RPMI8226 (cell line): Measurements from ENCODE around the gene IFRD2.
"Not testable (repeated sequence)": the region's sequence is repeated elsewhere in the genome, so short reads cannot be mapped to it uniquely, and the experiment has no call there.

Experiments used
- DNase-seq: peaks from one replicate; pipeline ENCODE4 v3.0.0-alpha.2; 2015

IFRD2 gene

GRCh38 chr3:50324351-50325112 lies 32.3 kb upstream of the IFRD2 start:
- DNase-seq = peak; percentile 72

DNA sequence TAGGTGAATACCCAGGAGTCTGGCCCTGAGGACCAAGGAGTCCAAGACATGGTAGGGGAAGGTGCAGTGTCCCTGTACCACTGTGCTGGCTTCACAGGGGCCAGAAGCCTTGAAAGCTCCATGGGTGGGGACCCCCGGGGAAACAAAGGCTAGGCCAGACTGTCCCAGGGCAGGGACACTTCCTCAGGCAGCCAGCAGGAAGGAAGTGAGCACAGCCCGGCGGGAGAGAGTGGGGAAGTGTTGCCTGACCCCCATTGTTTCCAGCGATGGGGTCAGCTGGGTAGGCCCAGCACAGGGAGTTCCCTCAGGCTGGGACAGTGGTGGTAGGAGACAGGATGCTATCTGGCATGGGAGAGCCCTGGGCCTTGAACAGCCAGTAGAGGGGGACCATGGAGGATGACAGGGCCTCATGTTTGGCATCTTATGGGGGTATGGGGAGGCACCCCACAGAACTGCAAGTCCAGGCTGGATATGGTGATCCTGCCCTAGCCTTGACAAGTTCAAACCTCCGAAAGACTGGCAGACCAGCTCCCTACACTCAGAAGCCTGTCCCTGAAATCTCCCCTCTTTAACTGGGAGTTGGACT lies 31.5 kb upstream of the IFRD2 start:
- DNase-seq = no peak

GRCh38 chr3:50323092-50323600 lies 30.9 kb upstream of the IFRD2 start:
- DNase-seq = no peak

DNA sequence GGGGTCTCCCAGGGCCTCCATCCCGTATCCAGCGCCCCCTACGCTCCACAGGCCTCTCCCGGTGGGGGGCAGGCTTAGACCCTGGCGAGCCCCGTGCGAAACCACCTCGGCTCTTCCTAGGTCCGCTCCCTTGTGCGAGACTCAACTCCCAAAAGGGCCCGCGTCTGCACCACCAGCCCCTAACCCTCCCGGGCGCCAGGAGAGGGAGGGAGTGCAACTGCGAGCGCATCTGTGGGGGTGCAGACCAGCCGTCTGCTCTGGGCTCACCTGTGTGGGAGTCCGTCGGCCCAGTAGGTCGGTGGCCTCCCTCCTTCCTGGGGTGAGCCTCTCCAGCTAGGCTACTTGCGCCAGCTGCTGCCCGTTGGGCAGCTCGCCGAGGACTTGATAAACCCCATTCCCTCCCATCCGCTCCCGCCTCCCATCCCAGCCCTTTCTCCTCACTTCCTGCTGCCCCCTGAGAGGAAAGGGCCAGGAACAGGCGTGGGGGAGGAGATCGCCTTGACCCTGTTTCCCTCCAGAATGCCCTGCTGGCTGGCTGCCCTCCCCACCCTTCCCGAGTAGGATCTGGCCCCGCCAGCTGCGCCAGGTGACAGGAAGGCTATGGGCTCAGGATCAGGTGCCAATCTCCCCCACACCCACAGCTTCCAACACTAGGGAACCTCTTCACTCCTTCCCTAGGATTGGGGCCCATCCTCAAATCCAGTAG lies 30.3 kb upstream of the IFRD2 start, which contains the start of gene HYAL2:
Gene HYAL2 (minus strand): TSS at position 360 of the 706 bp plus-strand sequence. CDS start 2,256 bp downstream, outside the sequence.
- DNase-seq = no peak

GRCh38 chr3:50322115-50322385 lies 29.8 kb upstream of the IFRD2 start:
- DNase-seq = no peak

- peak; percentile 92 for DNase-seq
Observed at GRCh38 chr3:50321336-50322114, 29.3 kb upstream of the IFRD2 start.

DNA sequence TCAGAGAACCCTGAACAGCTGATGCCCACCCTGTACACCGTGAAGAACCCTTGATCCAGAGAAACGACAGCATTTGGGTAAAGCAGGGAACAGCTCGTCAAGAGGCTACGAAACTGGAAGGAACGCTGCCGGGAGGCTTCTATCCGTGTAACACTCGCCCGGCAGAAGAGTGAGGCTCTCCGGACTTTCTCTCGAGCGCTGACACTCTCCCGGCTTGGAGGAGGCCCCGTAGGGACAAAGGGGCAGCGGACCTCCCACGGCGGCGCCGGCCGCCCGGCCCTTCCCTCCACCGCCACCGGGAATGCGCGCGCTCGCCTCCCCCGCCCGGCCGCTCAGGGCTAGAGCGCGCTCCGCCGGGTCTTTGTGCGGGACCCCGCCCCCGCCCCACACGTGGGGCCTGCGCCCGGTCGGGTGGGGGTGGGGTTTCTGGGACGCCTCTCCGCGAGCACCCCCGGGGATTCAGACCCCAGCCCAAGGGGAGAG lies 28.7 kb upstream of the IFRD2 start:
- peak; percentile 84 for DNase-seq

GRCh38 chr3:50319894-50320625 lies 27.8 kb upstream of the IFRD2 start:
- DNase-seq = no peak

DNA sequence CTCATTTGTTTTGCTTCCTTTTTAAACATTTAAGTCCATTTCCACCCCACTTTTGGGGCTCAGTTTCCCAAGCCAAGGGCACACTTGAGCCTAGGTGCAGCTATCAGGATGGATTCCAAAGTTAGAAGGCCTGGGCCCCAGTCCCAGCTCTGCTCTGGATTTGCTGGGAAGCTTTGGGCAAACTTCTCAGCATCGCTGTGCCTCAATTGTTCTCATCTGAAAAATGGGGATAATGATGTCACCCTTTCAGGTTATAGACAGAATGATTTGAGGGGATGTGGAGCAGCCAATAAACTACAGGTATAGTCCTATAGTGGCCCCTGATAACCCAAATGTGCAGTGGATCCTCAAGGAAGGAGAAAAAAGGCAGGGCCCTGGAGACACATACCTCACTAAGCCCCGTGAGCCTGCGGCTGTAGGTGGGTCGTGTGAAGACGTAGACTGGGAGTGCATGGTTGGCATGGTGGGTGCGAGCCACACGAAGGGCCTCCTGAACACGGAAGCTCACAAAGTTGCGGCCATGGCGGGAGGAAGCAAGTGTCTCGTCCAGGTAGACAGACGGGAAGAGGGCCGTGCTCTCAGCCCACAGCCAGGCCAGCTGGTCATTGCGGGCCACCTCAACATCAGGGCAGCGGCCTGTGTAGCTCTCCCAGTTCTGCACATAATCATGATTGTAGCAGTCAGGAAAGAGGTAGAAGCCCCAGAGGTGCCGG lies 27.1 kb upstream of the IFRD2 start:
- no peak for DNase-seq

DNA sequence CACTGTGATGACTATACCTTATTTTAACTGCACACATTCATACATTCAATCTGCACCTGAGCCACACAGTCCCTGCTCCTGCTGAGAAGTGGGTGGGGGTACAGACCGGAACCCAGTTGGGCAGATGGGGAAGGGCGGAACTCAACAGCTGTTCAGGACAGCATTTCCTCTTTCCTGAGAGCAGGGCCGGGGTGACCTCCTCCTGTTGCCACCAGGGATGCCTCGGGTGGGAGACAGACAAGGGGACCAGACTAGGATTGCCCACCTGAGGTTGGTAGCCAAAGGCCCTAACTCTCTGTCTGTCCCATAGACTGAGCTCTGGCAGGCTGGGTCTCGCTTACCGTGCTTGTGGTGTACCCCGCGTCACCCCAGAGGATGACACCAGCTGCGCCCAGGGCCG lies 26.4 kb upstream of the IFRD2 start:
- no peak for DNase-seq

DNA sequence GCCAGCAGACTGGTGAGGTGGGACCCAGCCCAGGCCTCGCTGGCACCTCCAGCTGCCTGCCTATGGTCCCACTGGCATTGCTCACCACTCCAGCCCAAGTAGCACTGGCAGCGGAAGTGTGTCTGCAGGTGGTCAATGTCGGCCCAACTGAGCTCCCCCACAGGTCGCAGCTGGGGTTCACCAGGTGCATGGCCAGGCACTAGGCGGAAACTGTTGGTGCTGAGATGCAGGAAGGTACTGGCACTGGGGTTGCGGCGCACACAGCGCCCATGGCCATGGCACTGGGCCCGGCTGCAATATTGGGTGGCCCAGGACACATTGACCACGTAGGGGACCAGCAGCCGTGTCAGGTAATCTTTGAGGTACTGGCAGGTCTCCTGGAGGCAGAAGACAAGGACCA lies 25.9 kb upstream of the IFRD2 start:
- no peak for DNase-seq

DNA sequence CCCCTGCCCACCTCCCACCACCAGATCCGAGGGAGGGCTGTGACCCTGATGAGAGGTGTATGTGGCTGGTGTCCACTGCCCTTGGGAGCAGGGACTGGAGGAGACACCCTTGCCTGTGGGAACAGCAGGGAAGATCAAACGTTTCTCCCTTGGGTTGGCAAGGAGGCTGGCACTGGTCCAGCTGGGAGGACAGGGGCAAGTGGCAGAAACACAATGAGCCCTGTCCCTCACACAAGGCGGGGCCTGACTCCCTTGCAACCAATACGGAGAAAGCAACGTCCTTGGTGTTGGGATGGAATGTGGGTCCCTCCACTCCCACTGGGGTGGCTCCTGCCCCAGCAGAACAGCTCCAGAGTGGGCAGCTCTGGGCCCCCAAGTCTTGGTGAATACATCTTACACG lies 25.1 kb upstream of the IFRD2 start:
- no peak for DNase-seq

DNA sequence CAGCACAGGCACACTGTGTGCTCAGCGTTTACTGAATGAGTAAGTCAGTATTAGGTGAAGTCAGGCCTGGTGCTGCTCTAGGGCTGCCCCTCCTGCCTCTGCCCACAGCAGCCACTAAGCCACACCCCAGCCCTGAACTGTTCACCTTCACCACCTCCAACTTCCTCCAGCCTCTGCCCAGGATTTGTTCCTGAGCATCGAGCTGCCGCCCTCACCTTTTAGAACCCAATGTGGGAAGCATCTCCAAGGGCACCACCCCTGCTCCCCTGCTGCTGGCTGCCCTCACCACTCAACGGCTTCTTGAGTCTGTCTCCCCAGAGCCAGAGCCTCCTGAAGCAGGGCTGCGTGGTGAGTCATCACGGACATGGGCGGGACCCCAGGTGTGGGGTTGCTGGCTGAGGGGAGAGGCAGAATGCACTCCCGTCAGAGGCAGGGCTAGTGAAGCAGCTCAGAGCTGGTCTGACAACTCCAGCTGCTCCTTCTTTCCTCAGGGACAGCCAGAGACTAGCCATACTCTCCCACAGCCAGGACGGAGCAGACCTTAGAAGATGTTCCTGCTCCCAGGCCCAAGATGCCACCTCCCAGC lies 24.5 kb upstream of the IFRD2 start:
- DNase-seq = no peak

- no peak for DNase-seq
Observed at GRCh38 chr3:50314816-50315215, 22.6 kb upstream of the IFRD2 start.

DNA sequence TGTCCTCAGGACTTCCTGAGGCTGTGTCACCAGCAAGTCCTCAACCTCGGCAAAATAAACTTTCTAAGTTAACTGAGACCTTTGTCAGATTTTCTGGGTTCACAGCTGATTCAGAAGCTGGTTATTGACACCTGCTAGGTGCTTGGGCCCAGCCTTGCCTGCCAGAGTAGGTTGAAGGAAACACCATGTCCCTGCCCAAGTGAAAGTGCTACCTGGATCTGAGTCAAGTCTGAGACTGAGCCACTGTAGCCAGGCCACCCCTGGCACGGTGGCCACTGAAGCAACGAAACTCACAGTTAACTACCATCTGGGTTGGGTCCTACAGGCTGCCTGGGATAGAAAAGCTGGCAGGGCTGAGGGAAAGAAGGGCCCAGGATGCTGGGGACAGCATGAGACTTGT lies 22.1 kb upstream of the IFRD2 start:
- DNase-seq = peak; percentile 42

- not testable (repeated sequence) for DNase-seq
Observed at GRCh38 chr3:50312041-50312440, 19.8 kb upstream of the IFRD2 start.

GRCh38 chr3:50304601-50305000 lies 12.4 kb upstream of the IFRD2 start:
- no peak for DNase-seq

DNA sequence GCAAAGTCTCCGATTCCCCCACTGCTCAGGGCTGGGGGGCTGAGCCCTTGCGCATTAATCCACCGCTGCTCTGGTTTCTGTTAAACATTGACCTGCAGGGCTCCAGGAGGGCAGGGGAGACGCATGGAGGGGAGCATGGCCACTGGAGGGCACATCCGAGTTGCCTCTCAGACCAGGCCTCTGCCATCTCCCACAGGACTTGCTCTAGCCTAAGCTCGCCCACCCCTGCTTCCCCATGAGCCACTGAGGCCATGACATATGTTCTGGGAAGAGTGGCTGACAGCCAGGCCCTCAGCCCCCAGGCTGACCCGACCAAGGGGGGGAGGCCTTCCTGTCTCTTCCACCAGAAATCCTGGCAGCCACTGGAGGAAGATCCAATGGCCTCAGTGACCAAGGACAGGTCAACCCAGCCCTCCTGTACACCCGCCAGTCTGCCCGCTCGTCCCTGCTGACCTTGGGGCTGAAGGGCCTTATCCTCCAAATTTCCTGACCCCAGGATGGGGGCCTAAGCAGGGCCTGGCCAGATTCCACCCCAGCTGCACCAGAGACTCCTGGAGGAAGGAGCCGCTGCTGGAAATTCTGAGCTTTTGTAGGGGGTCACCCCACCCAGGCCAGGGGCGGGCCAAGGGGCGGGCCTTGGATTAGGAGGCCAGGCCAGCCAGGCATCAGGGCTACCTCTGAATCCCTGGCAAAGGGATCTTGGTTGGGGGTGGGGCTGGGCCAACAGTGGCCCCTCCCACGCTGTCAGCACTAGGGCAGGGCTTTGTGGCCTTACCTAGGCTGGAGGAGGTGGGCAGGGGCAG lies 11.0 kb upstream of the IFRD2 start, which contains the start of gene HYAL1:
Gene HYAL1 (minus strand): TSS at position 562 of the 803 bp plus-strand sequence. CDS start 618 bp downstream, outside the sequence.
- no peak for DNase-seq

- DNase-seq = no peak
Observed at GRCh38 chr3:50302095-50303012, 10.1 kb upstream of the IFRD2 start.
